SK-N-SH (cell line): Measurements from ENCODE around the gene SPACA7. TPM values are rescaled to one million over a fixed set of nuclear protein-coding genes. Genes with fewer than 3 reads are reported as not detected.

Experiments used
- CTCF ChIA-PET: fragments of 300-600, 350-600 bp; formaldehyde crosslinking; extraction: SDS; loops from one replicate; lab custom pipeline; 2021; lab: Yijun Ruan, JAX
- POLR2A ChIA-PET: fragments of 350-600 bp; sonication (Branson Sonifier 250); formaldehyde crosslinking; extraction: SDS; loops from one replicate; lab custom pipeline; 2020; ENCODE audit warnings: antibody characterized with exemption, inconsistent platforms; lab: Yijun Ruan, JAX
- DNase-seq: peaks from one replicate; pipeline ENCODE4 v3.0.0; 2012
- H2AFZ ChIP-seq: fragments of 200-600 bp; sonication (generic); 2 replicates; pipeline ENCODE4 v1.8.1; 2016; ENCODE audit warnings: antibody characterized with exemption, mild to moderate bottlenecking, low read depth
- H3F3A ChIP-seq: fragments of 200-600 bp; sonication (generic); replicated peaks from 2 replicates; pipeline ENCODE3; 2016; ENCODE audit warnings: antibody characterized with exemption, mild to moderate bottlenecking; ENCODE audit not compliant: insufficient read depth
- H3K27ac ChIP-seq, 2 experiments: fragments of 200-500 bp in 1 of 2; fragments of 200-600 bp in 1 of 2; sonication (Bioruptor generic) in 1 of 2; sonication (generic), shearing (Covaris generic) in 1 of 2; 2 replicates each; pipeline versions ENCODE4 v1.5.1 to v1.6.1; 2014 to 2016; ENCODE audit warnings: low read depth in 2 of 2, inconsistent platforms in 1 of 2, low read length in 1 of 2, mild to moderate bottlenecking in 1 of 2, mixed read lengths in 1 of 2
- H3K27me3 ChIP-seq: fragments of 200-600 bp; sonication (generic), shearing (Covaris generic); 2 replicates; pipeline ENCODE4 v1.6.1; 2016; ENCODE audit warnings: mixed run types; ENCODE audit not compliant: insufficient read depth
- H3K36me3 ChIP-seq, 2 experiments: fragments of 200-500 bp in 1 of 2; fragments of 200-600 bp in 1 of 2; sonication (Bioruptor generic) in 1 of 2; sonication (generic) in 1 of 2; replicated peaks in 1 of 2; 2 replicates each; pipeline versions ENCODE3 to v1.5.1; 2014 to 2016; ENCODE audit warnings: low read length in 1 of 2, mild to moderate bottlenecking in 1 of 2; ENCODE audit not compliant: insufficient read depth in 2 of 2, control insufficient read depth in 1 of 2
- H3K4me1 ChIP-seq, 2 experiments: fragments of 200-500 bp in 1 of 2; fragments of 200-600 bp in 1 of 2; sonication (Bioruptor generic) in 1 of 2; sonication (generic), shearing (Covaris generic) in 1 of 2; 2 replicates each; pipeline versions ENCODE4 v1.5.1 to v1.6.1; 2014 to 2016; ENCODE audit warnings: low read depth in 1 of 2, low read length in 1 of 2, mixed run types in 1 of 2; ENCODE audit not compliant: insufficient read depth in 2 of 2, control insufficient read depth in 1 of 2
- H3K4me2 ChIP-seq: fragments of 200-600 bp; sonication (generic), shearing (Covaris generic); 2 replicates; pipeline ENCODE4 v1.6.1; 2017; ENCODE audit warnings: mixed run types
- H3K4me3 ChIP-seq, 2 experiments: fragments of 200-500 bp in 1 of 2; fragments of 200-600 bp in 1 of 2; sonication (Bioruptor generic) in 1 of 2; sonication (generic), shearing (Covaris generic) in 1 of 2; 2 replicates each; pipeline versions ENCODE4 v1.5.1 to v1.8.1; 2014 to 2016; ENCODE audit warnings: low read depth in 2 of 2, inconsistent platforms in 1 of 2, low read length in 1 of 2, mild to moderate bottlenecking in 1 of 2, mixed read lengths in 1 of 2, moderate library complexity in 1 of 2
- H3K79me2 ChIP-seq: fragments of 200-600 bp; sonication (generic); 2 replicates; pipeline ENCODE4 v1.8.1; 2017; ENCODE audit warnings: mild to moderate bottlenecking; ENCODE audit not compliant: insufficient read depth
- H3K9ac ChIP-seq: fragments of 200-600 bp; sonication (generic); 2 replicates; pipeline ENCODE4 v1.6.1; 2017; ENCODE audit warnings: mixed run types
- H3K9me2 ChIP-seq: fragments of 200-600 bp; sonication (generic); 2 replicates; pipeline ENCODE4 v1.6.1; 2017; ENCODE audit warnings: mixed run types
- H3K9me3 ChIP-seq: fragments of 200-600 bp; sonication (generic); 2 replicates; pipeline ENCODE4 v1.6.1; 2017; ENCODE audit warnings: mixed run types, mild to moderate bottlenecking, moderate library complexity
- H4K20me1 ChIP-seq: fragments of 200-600 bp; sonication (generic); 2 replicates; pipeline ENCODE4 v1.6.1; 2017; ENCODE audit warnings: mild to moderate bottlenecking, mixed run types; ENCODE audit not compliant: insufficient read depth
- ELF1 ChIP-seq: IDR thresholded peaks from 2 replicates; pipeline ENCODE4 v1.4.0; 2012
- FOSL2 ChIP-seq: IDR thresholded peaks from 2 replicates; pipeline ENCODE4 v1.4.0; 2012; ENCODE audit warnings: low read depth, mild to moderate bottlenecking, moderate library complexity, borderline replicate concordance
- GABPA ChIP-seq: IDR thresholded peaks from 2 replicates; pipeline ENCODE4 v1.4.0; 2012; ENCODE audit warnings: low read depth, mild to moderate bottlenecking
- GATA2 ChIP-seq: sonication (generic); formaldehyde crosslinking; IDR thresholded peaks from 2 replicates; pipeline ENCODE4 v1.5.0; 2020; ENCODE audit warnings: mild to moderate bottlenecking, missing genetic modification reagents
- NFIC ChIP-seq: IDR thresholded peaks from 2 replicates; pipeline ENCODE4 v1.4.0; 2012; ENCODE audit warnings: borderline replicate concordance
- NRF1 ChIP-seq: IDR thresholded peaks from 2 replicates; pipeline ENCODE4 v1.6.1; 2012; ENCODE audit warnings: low read depth, mild to moderate bottlenecking, low read length
- RAD21 ChIP-seq: IDR thresholded peaks from 2 replicates; pipeline ENCODE4 v1.6.1; 2012; ENCODE audit warnings: mild to moderate bottlenecking, low read length
- REST ChIP-seq: IDR thresholded peaks from 2 replicates; pipeline ENCODE4 v1.6.1; 2012; ENCODE audit warnings: mild to moderate bottlenecking, low read depth, low read length, moderate library complexity
- SIN3A ChIP-seq: IDR thresholded peaks from 2 replicates; pipeline ENCODE4 v1.6.1; 2012; ENCODE audit warnings: low read depth, mild to moderate bottlenecking, low read length, moderate library complexity, borderline replicate concordance
- SMC3 ChIP-seq: IDR thresholded peaks from 2 replicates; pipeline ENCODE4 v1.6.1; 2012; ENCODE audit warnings: low read depth, low read length, improper control_type of control experiment
- TAF1 ChIP-seq: IDR thresholded peaks from 2 replicates; pipeline ENCODE4 v1.6.1; 2012; ENCODE audit warnings: low read depth, mild to moderate bottlenecking, low read length, moderate library complexity, borderline replicate concordance
- TEAD4 ChIP-seq: IDR thresholded peaks from 2 replicates; pipeline ENCODE4 v1.4.0; 2012; ENCODE audit warnings: mild to moderate bottlenecking, borderline replicate concordance; ENCODE audit not compliant: insufficient read depth
- YY1 ChIP-seq: IDR thresholded peaks from 2 replicates; pipeline ENCODE4 v1.4.0; 2012; ENCODE audit warnings: low read depth, mild to moderate bottlenecking
- WGBS: methylation state at CpG from one replicate; pipeline ENCODE4 v1.1.6; 2017; ENCODE audit warnings: low lambda C conversion rate; 5-methylcytosine and 5-hydroxymethylcytosine counted together
- polyA plus RNA-seq, 3 experiments: library from polyadenylated mRNA; depleted of rRNA; stranded (reverse); fragments of >200 nt; gene quantifications; 2 replicates each; pipeline ENCODE4 v1.2.3, GENCODE V29; 2012
- TF ChIP-seq, protein P1 (sequence below): fragments of 200-600 bp; sonication (generic); IDR thresholded peaks from 2 replicates; pipeline ENCODE4 v1.6.1; 2017; ENCODE audit warnings: antibody characterized with exemption, mild to moderate bottlenecking, moderate library complexity
- TF ChIP-seq, protein P2 (sequence below): fragments of 150-350 bp; IDR thresholded peaks from 2 replicates; pipeline ENCODE4 v1.6.1; 2017; ENCODE audit warnings: antibody characterized with exemption, low read length, low read depth, borderline replicate concordance
- TF ChIP-seq, protein P3 (sequence below): fragments of 150-350 bp; IDR thresholded peaks from 2 replicates; pipeline ENCODE4 v1.6.1; 2016; ENCODE audit warnings: mild to moderate bottlenecking, low read depth, low read length

Gene SPACA7
- polyA plus RNA-seq, 1 of the 3 experiments (the other 2 are of a cell fraction) = not detected

- Histone ChIP-seq H3K9ac (no peak overlapping the region), H4K20me1 (no peaks in the 10 kb centered on the region), H3K27me3 (peaks cover 12% of the 10 kb centered on the region; the same call in 1 of the 2 replicates), H3K36me3 (no peaks in the 10 kb centered on the region), H3K4me1 (no peaks in the 10 kb centered on the region; a peak in 1 of 4 replicates), H3F3A (no peaks in the 10 kb centered on the region), H3K4me3 (no peak overlapping the region), H3K9me2 (no peaks in the 10 kb centered on the region), H2AFZ (no peak overlapping the region), H3K79me2 (no peaks in the 10 kb centered on the region), H3K27ac (no peak overlapping the region), H3K4me2 (no peak overlapping the region), H3K9me3 (no peaks in the 10 kb centered on the region)
- DNase-seq = no peak
- ChIA-PET CTCF (no interaction called here), POLR2A (no interaction called here)
- 56% methylated on average over 22 of the region's 23 CpGs for WGBS
- no peak for TF ChIP-seq REST
- TF ChIP-seq NRF1 = no peak
- no peak for TF ChIP-seq TEAD4
- no peak for TF ChIP-seq YY1
Measured at GRCh38 chr13:112450118-112450903, 74.2 kb downstream of the SPACA7 start.

- Histone ChIP-seq H3K27me3 (0 out of 2 replicates have a peak, but pooled peaks cover 8% of the 10 kb centered on the region), H3F3A (no peaks in the 10 kb centered on the region), H3K9me3 (no peaks in the 10 kb centered on the region), H3K9me2 (no peaks in the 10 kb centered on the region), H4K20me1 (no peaks in the 10 kb centered on the region), H3K36me3 (no peaks in the 10 kb centered on the region), H2AFZ (no peak overlapping the region), H3K9ac (no peak overlapping the region), H3K27ac (no peak overlapping the region), H3K4me3 (no peak overlapping the region), H3K4me2 (no peak overlapping the region), H3K79me2 (no peaks in the 10 kb centered on the region), H3K4me1 (no peaks in the 10 kb centered on the region)
- no peak for DNase-seq
- CTCF ChIA-PET = interaction anchor here (0.9 kb wide), 1 partner anchor 155 kb away, joined by 3 read pairs; no protein-coding TSS in a partner anchor
- TF ChIP-seq, protein P1, sequence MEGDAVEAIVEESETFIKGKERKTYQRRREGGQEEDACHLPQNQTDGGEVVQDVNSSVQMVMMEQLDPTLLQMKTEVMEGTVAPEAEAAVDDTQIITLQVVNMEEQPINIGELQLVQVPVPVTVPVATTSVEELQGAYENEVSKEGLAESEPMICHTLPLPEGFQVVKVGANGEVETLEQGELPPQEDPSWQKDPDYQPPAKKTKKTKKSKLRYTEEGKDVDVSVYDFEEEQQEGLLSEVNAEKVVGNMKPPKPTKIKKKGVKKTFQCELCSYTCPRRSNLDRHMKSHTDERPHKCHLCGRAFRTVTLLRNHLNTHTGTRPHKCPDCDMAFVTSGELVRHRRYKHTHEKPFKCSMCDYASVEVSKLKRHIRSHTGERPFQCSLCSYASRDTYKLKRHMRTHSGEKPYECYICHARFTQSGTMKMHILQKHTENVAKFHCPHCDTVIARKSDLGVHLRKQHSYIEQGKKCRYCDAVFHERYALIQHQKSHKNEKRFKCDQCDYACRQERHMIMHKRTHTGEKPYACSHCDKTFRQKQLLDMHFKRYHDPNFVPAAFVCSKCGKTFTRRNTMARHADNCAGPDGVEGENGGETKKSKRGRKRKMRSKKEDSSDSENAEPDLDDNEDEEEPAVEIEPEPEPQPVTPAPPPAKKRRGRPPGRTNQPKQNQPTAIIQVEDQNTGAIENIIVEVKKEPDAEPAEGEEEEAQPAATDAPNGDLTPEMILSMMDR = no peak
- no peak for TF ChIP-seq ELF1
- TF ChIP-seq GATA2 (CRISPR knock-in tag) = no peak
- TF ChIP-seq SIN3A = no peak
- TF ChIP-seq NFIC = no peak
- TF ChIP-seq, protein P2, sequence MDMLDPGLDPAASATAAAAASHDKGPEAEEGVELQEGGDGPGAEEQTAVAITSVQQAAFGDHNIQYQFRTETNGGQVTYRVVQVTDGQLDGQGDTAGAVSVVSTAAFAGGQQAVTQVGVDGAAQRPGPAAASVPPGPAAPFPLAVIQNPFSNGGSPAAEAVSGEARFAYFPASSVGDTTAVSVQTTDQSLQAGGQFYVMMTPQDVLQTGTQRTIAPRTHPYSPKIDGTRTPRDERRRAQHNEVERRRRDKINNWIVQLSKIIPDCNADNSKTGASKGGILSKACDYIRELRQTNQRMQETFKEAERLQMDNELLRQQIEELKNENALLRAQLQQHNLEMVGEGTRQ = no peak
- no peak for TF ChIP-seq TAF1
- TF ChIP-seq FOSL2 = no peak
- TF ChIP-seq, protein P3, sequence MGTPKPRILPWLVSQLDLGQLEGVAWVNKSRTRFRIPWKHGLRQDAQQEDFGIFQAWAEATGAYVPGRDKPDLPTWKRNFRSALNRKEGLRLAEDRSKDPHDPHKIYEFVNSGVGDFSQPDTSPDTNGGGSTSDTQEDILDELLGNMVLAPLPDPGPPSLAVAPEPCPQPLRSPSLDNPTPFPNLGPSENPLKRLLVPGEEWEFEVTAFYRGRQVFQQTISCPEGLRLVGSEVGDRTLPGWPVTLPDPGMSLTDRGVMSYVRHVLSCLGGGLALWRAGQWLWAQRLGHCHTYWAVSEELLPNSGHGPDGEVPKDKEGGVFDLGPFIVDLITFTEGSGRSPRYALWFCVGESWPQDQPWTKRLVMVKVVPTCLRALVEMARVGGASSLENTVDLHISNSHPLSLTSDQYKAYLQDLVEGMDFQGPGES = no peak
- no peak for TF ChIP-seq NRF1
- no peak for TF ChIP-seq SMC3
- no peak for TF ChIP-seq RAD21
- TF ChIP-seq TEAD4 = no peak
- no peak for TF ChIP-seq GABPA
- POLR2A ChIA-PET = no interaction called here
- 72% methylated on average over 9 of the region's 9 CpGs for WGBS
Measured at GRCh38 chr13:112450904-112451240, 74.7 kb downstream of the SPACA7 start.
